DOHH2 (cell line): ENCODE data around the gene CASZ1.

ENCODE experiments used
- H3F3A ChIP-seq: fragments of 200-600 bp; sonication (generic), shearing (Covaris generic); 2 replicates; pipeline ENCODE4 v1.6.0; 2016; ENCODE audit warnings: antibody characterized with exemption, mild to moderate bottlenecking; ENCODE audit not compliant: control insufficient read depth, insufficient read depth
- H3K27ac ChIP-seq: fragments of 200-600 bp; sonication (generic); 2 replicates; pipeline ENCODE4 v1.5.1; 2014; ENCODE audit warnings: low read depth, mild to moderate bottlenecking, low read length, moderate library complexity
- H3K27me3 ChIP-seq: fragments of 200-600 bp; sonication (generic); 2 replicates; pipeline ENCODE4 v1.6.1; 2014; ENCODE audit warnings: mild to moderate bottlenecking, low read length, mixed read lengths; ENCODE audit not compliant: control insufficient read depth
- H3K36me3 ChIP-seq: fragments of 200-600 bp; sonication (generic); 2 replicates; pipeline ENCODE4 v1.6.1; 2014; ENCODE audit warnings: mild to moderate bottlenecking, low read length, moderate library complexity, mixed read lengths; ENCODE audit not compliant: control insufficient read depth
- H3K4me1 ChIP-seq: fragments of 200-600 bp; sonication (generic); 2 replicates; pipeline ENCODE4 v1.6.1; 2014; ENCODE audit warnings: mild to moderate bottlenecking, low read length, mixed read lengths; ENCODE audit not compliant: control insufficient read depth
- H3K4me2 ChIP-seq: fragments of 200-600 bp; sonication (generic); 2 replicates; pipeline ENCODE4 v1.6.0; 2014; ENCODE audit warnings: mild to moderate bottlenecking, low read length, moderate library complexity
- H3K4me3 ChIP-seq: fragments of 200-600 bp; sonication (generic); 2 replicates; pipeline ENCODE4 v1.5.1; 2014; ENCODE audit warnings: mild to moderate bottlenecking, low read length, mixed read lengths
- H3K79me2 ChIP-seq: fragments of 200-600 bp; sonication (generic); 2 replicates; pipeline ENCODE4 v1.6.1; 2014; ENCODE audit warnings: mild to moderate bottlenecking, low read length, mixed read lengths; ENCODE audit not compliant: control insufficient read depth
- H3K9me2 ChIP-seq: fragments of 200-600 bp; sonication (generic); replicated peaks from 2 replicates; pipeline ENCODE4 v1.6.1; 2014; ENCODE audit warnings: mild to moderate bottlenecking, low read length, mixed read lengths; ENCODE audit not compliant: control insufficient read depth
- H3K9me3 ChIP-seq: fragments of 200-600 bp; sonication (generic); 2 replicates; pipeline ENCODE4 v1.6.1; 2014; ENCODE audit warnings: antibody characterized with exemption, low read length, mixed read lengths; ENCODE audit not compliant: control insufficient read depth, insufficient read depth
- H4K20me1 ChIP-seq: fragments of 200-600 bp; sonication (generic); 2 replicates; pipeline ENCODE4 v1.6.0; 2014; ENCODE audit warnings: low read depth, mild to moderate bottlenecking, antibody characterized with exemption, low read length, moderate library complexity; ENCODE audit not compliant: control insufficient read depth, insufficient read depth
- CTCF ChIP-seq: fragments of 200-600 bp; sonication (generic); IDR thresholded peaks from one replicate; pipeline ENCODE4 v1.5.1; 2014; ENCODE audit warnings: antibody characterized with exemption, mild to moderate bottlenecking, low read depth, low read length; ENCODE audit not compliant: poor library complexity, severe bottlenecking
- EZH2phosphoT487 ChIP-seq: fragments of 200-600 bp; sonication (generic); IDR thresholded peaks from 2 replicates; pipeline ENCODE4 v1.6.1; 2017; ENCODE audit warnings: borderline replicate concordance, mild to moderate bottlenecking, antibody characterized with exemption, low read length, moderate library complexity, mixed read lengths

CASZ1 gene

DNA sequence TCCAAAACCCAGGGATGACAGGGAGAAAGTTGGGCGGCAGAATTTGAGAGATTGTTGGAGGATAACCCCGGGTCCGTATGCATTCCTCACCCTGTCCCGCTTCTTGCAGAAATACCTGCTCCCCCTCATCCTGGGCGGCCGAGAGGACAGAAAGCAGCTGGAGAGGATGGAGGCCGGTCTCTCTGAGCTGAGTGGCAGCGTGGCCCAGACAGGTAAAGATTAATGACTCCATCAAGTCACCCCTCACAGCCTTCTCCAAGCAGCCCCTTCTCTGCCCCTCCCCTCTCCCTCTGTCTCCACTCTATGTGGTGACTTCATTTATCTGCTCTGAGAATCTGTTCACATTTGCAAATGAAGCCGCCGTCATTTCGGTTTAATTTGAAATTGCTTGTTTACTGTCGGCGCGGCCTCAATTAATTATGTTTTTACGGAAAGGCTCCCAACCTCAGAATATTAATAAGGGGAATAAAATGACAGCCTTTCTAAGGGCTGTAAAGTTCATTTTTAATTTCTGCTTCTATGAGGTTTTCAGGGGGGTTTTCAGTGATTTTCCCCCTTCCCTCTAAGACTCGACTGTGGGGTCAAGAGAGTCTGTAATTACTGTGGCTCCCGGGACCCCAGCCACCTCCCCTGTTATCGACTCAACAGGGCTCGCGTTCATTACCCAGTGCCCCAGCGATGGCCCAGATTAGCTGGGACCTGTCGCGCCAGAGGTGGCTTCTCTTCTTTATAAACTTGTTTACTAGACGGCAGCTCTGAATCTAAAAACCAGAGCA lies 173.3 kb downstream of the CASZ1 start:
- no peaks in the 10 kb centered on the region for H3K36me3 ChIP-seq
- H3K79me2 ChIP-seq: no peaks in the 10 kb centered on the region
- H3K4me1 ChIP-seq: no peaks in the 10 kb centered on the region
- no peaks in the 10 kb centered on the region for H4K20me1 ChIP-seq
- no peaks in the 10 kb centered on the region for H3K27me3 ChIP-seq
- H3K27ac ChIP-seq: no peak overlapping the region
- H3K4me3 ChIP-seq: no peak overlapping the region
- TF ChIP-seq EZH2phosphoT487: no peak
- TF ChIP-seq CTCF: no peak
- H3F3A ChIP-seq: no peaks in the 10 kb centered on the region
- H3K9me2 ChIP-seq: no peaks in the 10 kb centered on the region
- no peaks in the 10 kb centered on the region for H3K9me3 ChIP-seq
- H3K4me2 ChIP-seq: no peak overlapping the region

DNA sequence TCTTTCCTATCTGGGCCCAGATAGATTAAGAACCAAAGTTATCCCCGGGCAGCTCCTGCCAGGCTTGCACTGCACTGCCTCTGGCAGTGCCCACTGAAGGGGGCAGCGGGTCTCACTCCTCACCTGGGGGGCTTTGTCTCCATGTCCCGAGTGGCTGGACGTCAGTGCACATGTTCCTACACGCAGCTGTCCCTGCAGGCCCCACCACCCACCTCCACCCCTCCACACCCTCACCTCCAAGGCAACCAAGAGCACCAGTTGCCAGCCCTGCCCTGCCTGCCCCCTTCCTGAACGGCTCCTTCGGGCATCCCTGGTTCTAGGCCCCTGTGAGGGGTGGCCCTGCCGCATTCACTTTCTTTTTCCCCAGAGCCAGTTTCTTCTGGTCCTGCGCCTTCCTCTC lies 174.5 kb downstream of the CASZ1 start:
- Histone ChIP-seq H3K9me2 (no peaks in the 10 kb centered on the region), H3K4me2 (no peak overlapping the region), H3K9me3 (no peaks in the 10 kb centered on the region), H3K4me1 (no peaks in the 10 kb centered on the region), H3K27me3 (no peaks in the 10 kb centered on the region), H3K4me3 (no peak overlapping the region), H4K20me1 (no peaks in the 10 kb centered on the region), H3K79me2 (no peaks in the 10 kb centered on the region), H3K27ac (no peak overlapping the region), H3F3A (no peaks in the 10 kb centered on the region), H3K36me3 (no peaks in the 10 kb centered on the region)
- no peak for TF ChIP-seq EZH2phosphoT487
- no peak for TF ChIP-seq CTCF

GRCh38 chr1:10620776-10621175 lies 175.7 kb downstream of the CASZ1 start:
- no peaks in the 10 kb centered on the region for H3K9me3 ChIP-seq
- no peaks in the 10 kb centered on the region for H3K36me3 ChIP-seq
- H3K27ac ChIP-seq: no peak overlapping the region
- H3K9me2 ChIP-seq: no peaks in the 10 kb centered on the region
- no peak overlapping the region for H3K4me2 ChIP-seq
- H4K20me1 ChIP-seq: no peaks in the 10 kb centered on the region
- H3K27me3 ChIP-seq: no peaks in the 10 kb centered on the region
- H3K79me2 ChIP-seq: no peaks in the 10 kb centered on the region
- no peaks in the 10 kb centered on the region for H3K4me1 ChIP-seq
- H3K4me3 ChIP-seq: no peak overlapping the region
- no peaks in the 10 kb centered on the region for H3F3A ChIP-seq
- no peak for TF ChIP-seq CTCF
- no peak for TF ChIP-seq EZH2phosphoT487
